ENCODE results near the gene ROR2.
"Not testable (repeated sequence)": the region's sequence is repeated elsewhere in the genome, so short reads cannot be mapped to it uniquely, and the experiment has no call there.

ROR2 gene

GRCh38 chr9:91640428-91640827 lies 309.6 kb downstream of the ROR2 start:
- no peaks in the 10 kb centered on the region for H3K36me3 Mint-ChIP-seq (ENCODE audit: low read depth)
- no peak for TF ChIP-seq CTCF (IDR thresholded peaks at IDR 0.05; ENCODE audit: unreplicated experiment in 3 of 3)
- peaks cover 12% of the 10 kb centered on the region for H3K9me3 Mint-ChIP-seq
- no peak overlapping the region for H3K4me3 Mint-ChIP-seq
- H3K27me3 Mint-ChIP-seq (ENCODE audit: low read depth): peaks cover 7% of the 10 kb centered on the region
- H3K4me1 Mint-ChIP-seq: no peaks in the 10 kb centered on the region
- H3K27ac Mint-ChIP-seq: no peak overlapping the region

GRCh38 chr9:91639054-91639453 lies 311.0 kb downstream of the ROR2 start:
- H3K36me3 Mint-ChIP-seq (ENCODE audit: low read depth): no peaks in the 10 kb centered on the region
- H3K27me3 Mint-ChIP-seq (ENCODE audit: low read depth): peaks cover 13% of the 10 kb centered on the region
- peaks cover 18% of the 10 kb centered on the region for H3K9me3 Mint-ChIP-seq
- no peaks in the 10 kb centered on the region for H3K4me1 Mint-ChIP-seq
- H3K4me3 Mint-ChIP-seq: no peak overlapping the region
- H3K27ac Mint-ChIP-seq: no peak overlapping the region
- no peak for TF ChIP-seq CTCF (IDR thresholded peaks at IDR 0.05; ENCODE audit: unreplicated experiment in 3 of 3)

GRCh38 chr9:91634832-91635231 lies 315.2 kb downstream of the ROR2 start:
- H3K27ac Mint-ChIP-seq; H3K36me3 Mint-ChIP-seq (ENCODE audit: low read depth); H3K4me3 Mint-ChIP-seq; H3K4me1 Mint-ChIP-seq: not testable (repeated sequence)
- Mint-ChIP-seq H3K27me3 (ENCODE audit: low read depth) (peaks cover 14% of the 10 kb centered on the region), H3K9me3 (peaks cover 16% of the 10 kb centered on the region)

GRCh38 chr9:91629718-91630117 lies 320.3 kb downstream of the ROR2 start:
- no peak for TF ChIP-seq CTCF (IDR thresholded peaks at IDR 0.05; ENCODE audit: unreplicated experiment in 3 of 3)
- H3K9me3 Mint-ChIP-seq: peaks cover 22% of the 10 kb centered on the region
- peaks cover 13% of the 10 kb centered on the region for H3K27me3 Mint-ChIP-seq (ENCODE audit: low read depth)
- no peak overlapping the region for H3K4me3 Mint-ChIP-seq
- no peaks in the 10 kb centered on the region for H3K36me3 Mint-ChIP-seq (ENCODE audit: low read depth)
- H3K27ac Mint-ChIP-seq: no peak overlapping the region
- H3K4me1 Mint-ChIP-seq: no peaks in the 10 kb centered on the region

GRCh38 chr9:91628892-91629291 lies 321.1 kb downstream of the ROR2 start:
- H3K4me3 Mint-ChIP-seq: no peak overlapping the region
- peaks cover 5% of the 10 kb centered on the region for H3K27me3 Mint-ChIP-seq (ENCODE audit: low read depth)
- TF ChIP-seq CTCF (IDR thresholded peaks at IDR 0.05; ENCODE audit: unreplicated experiment in 3 of 3): no peak
- H3K36me3 Mint-ChIP-seq (ENCODE audit: low read depth): no peaks in the 10 kb centered on the region
- no peak overlapping the region for H3K27ac Mint-ChIP-seq
- peaks cover 17% of the 10 kb centered on the region for H3K9me3 Mint-ChIP-seq
- H3K4me1 Mint-ChIP-seq: no peaks in the 10 kb centered on the region

- Mint-ChIP-seq H3K27me3 (ENCODE audit: low read depth) (peaks cover 4% of the 10 kb centered on the region), H3K4me3 (no peak overlapping the region), H3K27ac (no peak overlapping the region), H3K9me3 (peaks cover 19% of the 10 kb centered on the region), H3K36me3 (ENCODE audit: low read depth) (no peaks in the 10 kb centered on the region), H3K4me1 (no peaks in the 10 kb centered on the region)
- TF ChIP-seq CTCF (IDR thresholded peaks at IDR 0.05; ENCODE audit: unreplicated experiment in 3 of 3): no peak
These were observed 324.7 kb downstream of the ROR2 start for GRCh38 chr9:91625331-91625730.
